Measurements from ENCODE around the gene ZNF653.

Gene ZNF653

GRCh38 chr19:11505504-11506100, at the start of gene ZNF653:
Gene ZNF653, minus strand, starts transcription at chr19:11505839. Its CDS starts 53 bp downstream, at chr19:11505786.
- peak; percentile 98 for DNase-seq

GRCh38 chr19:11555246-11555645, 49.6 kb upstream of the ZNF653 start:
- no peak for DNase-seq

- DNase-seq: no peak
Observed at GRCh38 chr19:11554160-11554559, 48.5 kb upstream of the ZNF653 start.

GRCh38 chr19:11552666-11553372, 47.2 kb upstream of the ZNF653 start:
- no peak for DNase-seq

GRCh38 chr19:11551603-11552235, 46.1 kb upstream of the ZNF653 start:
- DNase-seq: no peak

GRCh38 chr19:11550265-11550664, 44.6 kb upstream of the ZNF653 start:
- no peak for DNase-seq

- DNase-seq: no peak
Observed at GRCh38 chr19:11549386-11549953, 43.8 kb upstream of the ZNF653 start.

- DNase-seq: no peak
Observed at GRCh38 chr19:11547929-11548700, 42.5 kb upstream of the ZNF653 start.

- no peak for DNase-seq
Observed at GRCh38 chr19:11541238-11541637, 35.6 kb upstream of the ZNF653 start.

GRCh38 chr19:11540645-11541044, 35.0 kb upstream of the ZNF653 start:
- no peak for DNase-seq

GRCh38 chr19:11539495-11540365, 34.1 kb upstream of the ZNF653 start:
- DNase-seq: peak; percentile 41

- no peak for DNase-seq
Observed at GRCh38 chr19:11538232-11539036, 32.8 kb upstream of the ZNF653 start, which contains the start of gene CNN1. Gene CNN1, plus strand, starts transcription at chr19:11538851. Its CDS starts 77 bp downstream, at chr19:11538928.

GRCh38 chr19:11535792-11536595, 30.4 kb upstream of the ZNF653 start:
- peak; percentile 90 for DNase-seq

GRCh38 chr19:11534948-11535347, 29.3 kb upstream of the ZNF653 start:
- no peak for DNase-seq

GRCh38 chr19:11534538-11534937, 28.9 kb upstream of the ZNF653 start:
- no peak for DNase-seq

GRCh38 chr19:11530432-11530831, 24.8 kb upstream of the ZNF653 start:
- DNase-seq: peak; percentile 97

- peak; percentile 99 for DNase-seq
Observed at GRCh38 chr19:11528551-11529341, 23.1 kb upstream of the ZNF653 start, which contains the start of gene ECSIT. Gene ECSIT, minus strand, starts transcription at chr19:11529134. Its CDS starts 9,964 bp downstream, at chr19:11519170.

GRCh38 chr19:11519138-11519537, 13.5 kb upstream of the ZNF653 start:
- DNase-seq: no peak

GRCh38 chr19:11513946-11514345, 8.3 kb upstream of the ZNF653 start:
- no peak for DNase-seq

Data from NCI-H146 (cell line).